Suppressor macrophage (primary cell): ENCODE measurements around the gene CHST7.
"Not testable (repeated sequence)": the region's sequence is repeated elsewhere in the genome, so short reads cannot be mapped to it uniquely, and the experiment has no call there.

Source experiments
- DNase-seq, 4 experiments: peaks; one replicate each; pipeline ENCODE4 v3.0.0-alpha.2; 2020 to 2022
- total RNA-seq, 17 experiments: gene quantifications; one replicate each; lab custom pipeline; 2026; ENCODE audit warnings: mixed read lengths in 6 of 17, inconsistent platforms in 3 of 17; lab: John Stamatoyannopoulos, UW

CHST7 gene, protein sequence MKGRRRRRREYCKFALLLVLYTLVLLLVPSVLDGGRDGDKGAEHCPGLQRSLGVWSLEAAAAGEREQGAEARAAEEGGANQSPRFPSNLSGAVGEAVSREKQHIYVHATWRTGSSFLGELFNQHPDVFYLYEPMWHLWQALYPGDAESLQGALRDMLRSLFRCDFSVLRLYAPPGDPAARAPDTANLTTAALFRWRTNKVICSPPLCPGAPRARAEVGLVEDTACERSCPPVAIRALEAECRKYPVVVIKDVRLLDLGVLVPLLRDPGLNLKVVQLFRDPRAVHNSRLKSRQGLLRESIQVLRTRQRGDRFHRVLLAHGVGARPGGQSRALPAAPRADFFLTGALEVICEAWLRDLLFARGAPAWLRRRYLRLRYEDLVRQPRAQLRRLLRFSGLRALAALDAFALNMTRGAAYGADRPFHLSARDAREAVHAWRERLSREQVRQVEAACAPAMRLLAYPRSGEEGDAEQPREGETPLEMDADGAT
- total RNA-seq: 22.4 to 111 (median 42.3) reads per million in 17 experiments

DNA sequence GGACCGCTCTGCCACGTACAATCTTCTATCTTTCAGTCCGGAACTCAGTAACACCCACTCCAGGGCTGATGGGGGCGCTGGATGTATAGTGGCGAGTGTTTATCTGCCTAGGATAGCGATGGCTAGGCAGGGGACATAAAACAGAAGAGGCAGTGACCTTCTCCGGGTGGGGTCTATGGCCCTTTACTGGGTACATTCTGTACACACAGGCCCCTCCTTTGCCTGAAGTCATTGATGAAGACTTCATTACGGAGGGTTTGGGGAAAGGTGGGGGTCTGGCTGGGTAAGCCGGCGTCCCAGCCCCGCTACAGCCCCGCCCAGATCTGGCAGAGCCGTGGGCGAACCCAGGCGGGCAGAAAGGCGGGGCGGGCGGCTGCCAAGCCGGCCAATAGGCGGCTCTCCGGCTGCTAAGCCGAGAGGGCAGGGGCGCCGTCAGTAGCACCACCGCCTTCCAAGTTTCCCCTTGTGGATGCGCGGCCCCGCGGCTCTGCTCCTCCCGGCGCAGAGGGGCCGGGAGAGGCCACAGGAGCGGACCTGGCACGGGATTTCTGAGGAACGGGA is at the start of gene CHST7:
CHST7 (plus strand) TSS at position 435 of the 561 bp plus-strand sequence. CDS start 167 bp downstream, outside the sequence.
- peak; percentile 69 to 88 (median 80) for DNase-seq

DNA sequence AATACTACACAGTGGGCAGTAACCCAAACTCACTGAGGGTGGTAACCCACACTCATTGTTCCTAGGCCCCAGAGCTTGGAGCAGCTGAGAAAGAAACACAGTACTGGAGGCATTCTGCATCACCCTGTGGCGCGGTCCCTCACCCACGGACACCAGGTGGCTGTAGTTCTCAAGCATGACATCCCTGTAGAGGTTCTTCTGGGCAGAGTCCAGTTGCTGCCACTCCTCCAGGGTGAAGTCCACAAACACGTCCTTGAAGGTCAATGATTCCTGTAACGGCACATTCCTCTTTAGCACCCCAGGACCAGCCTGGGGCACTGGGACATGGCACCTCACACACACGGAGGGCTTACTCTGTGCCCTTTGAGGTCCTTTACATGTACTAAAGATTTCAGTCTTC is 44.9 kb upstream of the CHST7 start:
- DNase-seq: not testable (repeated sequence)

DNA sequence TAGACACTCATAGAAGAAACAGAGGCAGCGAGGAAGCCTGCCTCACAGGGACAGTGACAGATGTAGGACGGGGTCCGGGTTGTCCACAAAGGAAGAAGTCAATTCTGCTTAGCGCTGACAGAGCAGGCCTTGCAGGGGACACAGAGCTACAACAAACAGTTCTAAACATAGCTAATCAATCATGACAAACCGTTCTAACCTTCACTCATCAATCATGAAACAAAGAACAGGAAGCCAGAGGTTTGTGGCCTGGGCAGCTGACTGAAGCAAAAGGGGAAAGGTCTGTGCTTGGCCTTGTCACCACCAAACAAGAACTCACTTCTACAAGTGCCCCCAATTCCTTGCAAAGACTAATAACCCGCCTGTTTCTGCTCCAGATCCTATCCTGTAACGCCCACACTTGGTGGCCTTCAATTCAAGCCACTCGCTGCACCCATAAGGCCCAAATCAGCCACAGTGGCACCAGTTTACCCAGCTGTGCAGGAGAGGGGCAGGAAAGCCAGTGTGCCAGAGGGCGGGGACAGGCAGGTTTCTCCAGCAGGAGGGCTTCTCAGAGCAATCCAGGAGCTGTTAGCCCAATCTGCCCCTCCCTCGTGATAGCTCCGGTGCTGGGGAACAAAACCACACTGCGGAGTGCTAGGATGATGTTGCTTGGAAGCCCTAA is 43.7 kb upstream of the CHST7 start:
- not testable (repeated sequence) for DNase-seq

DNA sequence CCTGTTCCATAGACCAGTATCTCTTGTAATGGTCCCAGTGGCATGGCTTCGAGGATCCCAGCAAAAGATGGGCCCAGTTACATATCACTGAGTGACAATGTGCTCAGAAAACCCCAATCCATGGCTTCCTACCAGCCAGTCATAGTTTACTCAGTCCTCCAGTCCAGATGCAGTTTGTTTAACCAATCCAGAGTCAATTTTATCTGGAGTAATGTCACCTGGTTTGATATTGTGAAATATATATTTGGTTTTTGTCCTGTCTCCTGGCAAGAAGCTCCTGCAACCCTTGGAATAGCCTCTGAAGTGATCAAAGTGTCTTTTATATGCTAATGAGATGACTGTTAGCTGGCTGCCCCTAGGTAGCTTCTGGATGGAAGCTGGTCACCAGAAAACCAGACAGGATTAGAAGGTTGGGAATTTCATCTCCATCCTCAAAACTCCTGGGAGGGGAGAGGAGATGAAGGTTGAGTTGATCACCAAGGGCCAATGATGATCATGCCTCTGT is 43.1 kb upstream of the CHST7 start:
- not testable (repeated sequence) for DNase-seq

DNA sequence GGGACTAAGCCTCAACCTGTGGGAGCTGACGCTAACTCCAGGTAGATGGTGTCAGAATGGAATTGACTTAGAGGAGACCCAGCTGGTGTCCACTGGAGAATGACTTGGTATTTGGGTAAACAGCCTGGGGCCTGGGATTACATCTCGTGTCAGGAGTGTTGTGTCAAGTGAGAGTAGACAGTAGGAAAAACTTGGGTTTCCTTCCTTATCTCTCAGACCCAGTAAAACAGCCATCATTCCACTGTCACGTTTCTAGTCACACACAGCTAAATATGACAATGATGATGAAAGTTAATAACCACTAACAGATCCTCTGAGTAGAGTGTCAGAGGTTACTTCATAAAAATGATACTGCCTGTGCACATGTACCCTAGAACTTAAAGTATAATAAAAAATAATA is 42.1 kb upstream of the CHST7 start:
- DNase-seq: no peak

DNA sequence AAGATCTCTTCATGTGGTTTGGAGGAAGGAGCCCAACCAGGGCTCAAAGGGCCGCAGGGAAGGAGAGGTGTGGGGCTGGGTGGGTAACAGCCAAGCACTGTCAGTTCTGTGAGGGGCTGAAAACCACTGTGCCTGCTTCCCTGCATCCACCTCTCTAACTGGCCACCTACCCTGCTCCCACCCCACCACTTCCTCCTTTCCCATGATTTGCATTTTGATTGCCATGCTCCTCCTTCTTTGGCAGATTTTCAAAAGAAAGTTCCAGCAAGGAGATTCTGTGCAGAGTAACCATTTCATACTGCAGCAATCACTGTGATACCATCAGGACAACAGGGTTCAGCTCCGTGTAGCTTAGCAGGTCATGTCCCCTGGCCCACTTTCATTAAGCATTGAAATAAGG is 30.1 kb upstream of the CHST7 start:
- DNase-seq: peak in 3 of 4 experiments; percentile 8 to 22 (median 17)

DNA sequence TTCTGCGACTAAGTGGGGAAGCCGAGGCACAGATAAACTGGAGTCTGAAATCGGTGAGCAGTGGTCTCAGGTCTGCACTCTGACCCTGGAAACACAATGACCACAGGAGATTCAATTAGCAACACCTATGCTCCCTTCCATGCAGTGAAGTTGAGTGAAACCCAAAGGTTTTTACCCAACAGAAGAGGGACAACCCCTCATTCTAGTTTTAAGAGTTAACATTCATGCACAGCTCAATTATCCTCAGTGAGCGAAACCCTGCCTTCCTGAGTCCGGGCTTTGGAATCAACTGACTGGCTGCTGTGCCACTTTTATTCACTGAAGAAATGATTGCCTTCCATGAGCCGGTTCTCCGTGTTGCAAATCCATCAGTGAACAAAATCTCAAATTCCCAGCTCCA is 29.0 kb upstream of the CHST7 start:
- DNase-seq: not testable (repeated sequence)

DNA sequence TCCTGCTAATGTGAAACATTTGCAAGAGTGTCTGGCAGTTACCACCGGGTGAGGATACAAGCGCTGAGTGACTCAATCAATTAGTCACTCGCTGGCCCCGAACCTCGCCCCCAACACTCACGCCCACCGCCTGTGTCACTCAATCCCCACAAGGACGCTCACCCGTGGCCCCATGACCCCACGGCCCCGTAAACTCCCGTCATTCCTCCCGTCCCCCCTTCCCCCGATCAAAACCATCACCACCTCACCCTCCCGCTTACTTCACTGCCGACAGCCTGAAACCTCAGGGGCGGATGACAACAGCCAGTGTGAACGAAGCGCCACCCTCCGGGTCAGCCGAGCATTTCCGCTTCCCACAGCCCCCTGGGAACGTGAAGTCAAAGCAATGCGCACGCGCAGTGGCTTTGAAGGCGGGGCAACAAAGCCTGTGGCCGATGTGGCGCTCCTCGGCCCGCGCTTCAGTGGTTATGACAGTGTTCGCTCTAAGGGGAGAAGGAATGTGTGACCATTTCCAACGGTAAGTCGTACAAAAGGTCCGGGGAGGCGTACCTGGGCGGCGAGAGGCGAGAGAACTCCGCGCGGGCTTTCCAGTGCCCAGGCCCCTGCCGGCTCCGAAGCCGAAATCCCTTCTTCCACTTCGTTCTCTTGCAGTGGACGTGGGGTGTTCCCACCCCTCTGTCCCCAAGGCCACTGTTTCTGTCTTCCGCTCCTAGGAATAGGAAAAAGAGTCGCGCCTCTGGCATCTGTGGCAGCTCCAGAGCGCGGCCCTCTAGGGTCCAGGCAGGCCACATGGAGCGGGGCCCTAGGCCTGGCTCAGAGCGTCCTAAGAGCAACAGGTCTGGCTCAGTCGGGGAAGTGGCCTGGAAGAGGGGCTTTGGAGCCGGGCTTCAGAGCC is 28.2 kb upstream of the CHST7 start, which contains the start of gene ZNF674:
ZNF674 (minus strand) TSS at position 311 of the 895 bp plus-strand sequence. CDS start 3,334 bp downstream, outside the sequence.
- DNase-seq: peak; percentile 94 to 97 (median 96)

DNA sequence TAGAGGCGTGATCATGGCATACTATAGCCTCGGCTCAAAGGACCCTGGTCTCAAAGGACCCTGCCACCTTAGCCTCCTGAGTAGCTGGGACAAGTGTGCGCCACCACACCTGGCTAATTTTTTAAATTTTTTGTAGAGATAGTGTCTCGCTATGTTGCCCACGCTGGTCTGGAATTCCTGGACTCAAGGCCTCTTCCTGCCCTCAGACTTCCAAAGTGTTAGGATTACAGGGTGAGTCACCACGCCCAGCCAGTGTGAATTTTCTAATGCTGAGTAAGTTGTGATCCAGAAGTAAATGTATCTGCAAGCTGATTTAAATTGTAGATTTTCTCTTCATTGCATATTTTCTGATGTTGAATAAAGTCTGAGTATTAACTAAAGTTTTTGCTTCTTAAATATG is 25.7 kb upstream of the CHST7 start:
- DNase-seq: no peak

DNA sequence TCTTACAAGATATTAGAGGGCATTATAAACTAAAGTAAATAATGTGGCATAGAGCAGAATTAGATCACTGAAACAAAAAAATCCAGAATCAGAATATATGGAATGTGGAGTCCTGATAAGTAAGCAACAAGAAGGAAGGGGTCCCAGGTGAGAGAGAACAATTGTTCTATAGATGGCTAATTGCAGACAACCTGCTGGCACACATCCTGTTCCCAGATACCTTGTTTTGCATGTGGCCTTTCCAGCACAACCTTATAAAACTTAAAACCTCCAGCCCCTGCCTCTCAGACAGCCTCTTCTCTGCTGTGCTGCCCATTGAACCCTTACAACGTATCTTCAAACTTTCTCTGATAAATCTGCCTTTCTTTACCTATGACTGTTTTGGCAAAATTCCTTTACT is 23.7 kb upstream of the CHST7 start:
- no peak for DNase-seq

DNA sequence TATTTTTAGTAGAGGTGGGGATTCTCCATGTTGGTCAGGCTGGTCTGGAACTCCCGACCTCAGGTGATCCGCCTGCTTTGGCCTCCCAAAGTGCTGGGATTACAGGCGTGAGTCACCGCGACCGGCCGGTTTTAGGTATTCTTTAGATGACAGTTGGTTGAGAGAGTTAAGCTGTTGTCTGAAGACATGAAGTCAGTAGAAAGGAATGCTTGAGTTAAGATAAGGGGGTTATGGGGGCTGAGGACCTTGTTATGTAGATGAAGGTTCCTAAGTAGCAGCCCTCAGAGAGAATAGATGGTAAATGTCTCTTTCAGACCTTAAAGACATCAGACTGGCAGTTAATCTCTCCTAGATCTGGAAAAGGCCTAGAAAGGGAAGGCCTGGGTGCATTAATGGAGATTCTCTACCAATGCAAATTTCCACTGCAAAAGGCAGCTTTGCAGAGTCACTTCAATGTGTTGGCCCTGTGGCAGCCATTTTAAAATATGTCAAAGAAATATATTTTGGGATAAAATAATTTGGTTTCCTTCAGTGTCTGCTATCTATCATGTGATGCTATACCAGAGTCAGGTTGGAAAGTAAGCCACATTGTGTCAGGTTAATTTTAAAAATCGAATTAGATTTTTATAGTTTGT is 22.0 kb upstream of the CHST7 start:
- DNase-seq: no peak

DNA sequence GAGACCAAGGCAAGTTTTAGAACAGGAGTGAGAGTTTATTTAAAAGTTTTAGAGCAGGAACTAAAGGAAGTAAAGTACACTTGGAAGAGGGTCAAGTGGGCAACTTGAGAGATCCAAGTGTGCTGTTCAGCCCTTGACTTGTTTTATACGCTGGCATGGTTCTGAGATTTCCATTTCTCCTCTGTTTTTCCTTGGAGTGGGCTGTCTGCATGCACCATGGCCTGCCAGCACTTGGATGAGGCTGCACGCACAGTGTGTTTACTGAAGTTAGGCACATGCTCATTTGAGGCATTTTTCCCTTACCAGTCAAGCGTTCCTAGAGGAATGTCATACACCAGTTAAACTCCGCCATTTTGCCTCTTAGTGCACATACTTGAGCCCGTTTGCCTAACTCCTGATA is 19.6 kb upstream of the CHST7 start:
- DNase-seq: no peak

DNA sequence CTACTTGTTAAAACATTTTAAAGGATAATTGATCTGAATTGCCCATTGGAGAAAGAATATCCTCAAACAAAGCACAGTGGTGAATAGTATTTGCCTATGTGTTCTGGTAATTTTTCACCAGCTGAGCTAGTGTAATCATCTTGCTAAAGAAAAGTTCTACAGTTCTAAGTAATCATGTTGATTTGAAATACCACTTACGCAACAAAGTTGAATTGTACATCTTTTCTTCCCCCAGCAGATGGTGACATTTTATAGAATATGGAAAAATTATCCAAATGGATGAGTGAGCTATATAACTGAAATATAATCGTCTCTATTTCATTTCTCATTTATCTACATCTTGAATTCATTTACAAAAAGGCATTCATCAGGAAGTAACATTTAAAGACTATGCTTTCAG is 18.6 kb upstream of the CHST7 start:
- DNase-seq: peak in 3 of 4 experiments; percentile 6 to 69 (median 62)

DNA sequence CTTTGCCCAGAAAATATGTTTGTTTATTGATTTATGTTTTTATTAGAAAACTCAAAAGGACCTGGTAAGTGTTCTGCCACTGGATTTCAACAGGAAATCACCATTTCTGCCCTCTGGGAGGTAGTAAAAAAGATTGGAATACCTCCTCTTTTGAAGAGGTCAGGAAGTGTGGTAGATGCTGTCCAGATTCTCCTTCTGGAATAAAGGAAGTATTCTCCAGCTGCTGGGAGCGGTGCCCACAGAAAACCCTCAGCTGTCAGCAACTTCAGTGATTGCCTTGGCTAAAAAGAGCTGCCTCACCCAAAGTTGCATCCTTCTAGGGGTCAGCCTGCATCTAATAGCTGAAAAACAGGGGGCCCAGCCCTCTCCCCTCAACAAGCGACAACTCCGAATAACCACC is 14.5 kb upstream of the CHST7 start:
- no peak for DNase-seq

DNA sequence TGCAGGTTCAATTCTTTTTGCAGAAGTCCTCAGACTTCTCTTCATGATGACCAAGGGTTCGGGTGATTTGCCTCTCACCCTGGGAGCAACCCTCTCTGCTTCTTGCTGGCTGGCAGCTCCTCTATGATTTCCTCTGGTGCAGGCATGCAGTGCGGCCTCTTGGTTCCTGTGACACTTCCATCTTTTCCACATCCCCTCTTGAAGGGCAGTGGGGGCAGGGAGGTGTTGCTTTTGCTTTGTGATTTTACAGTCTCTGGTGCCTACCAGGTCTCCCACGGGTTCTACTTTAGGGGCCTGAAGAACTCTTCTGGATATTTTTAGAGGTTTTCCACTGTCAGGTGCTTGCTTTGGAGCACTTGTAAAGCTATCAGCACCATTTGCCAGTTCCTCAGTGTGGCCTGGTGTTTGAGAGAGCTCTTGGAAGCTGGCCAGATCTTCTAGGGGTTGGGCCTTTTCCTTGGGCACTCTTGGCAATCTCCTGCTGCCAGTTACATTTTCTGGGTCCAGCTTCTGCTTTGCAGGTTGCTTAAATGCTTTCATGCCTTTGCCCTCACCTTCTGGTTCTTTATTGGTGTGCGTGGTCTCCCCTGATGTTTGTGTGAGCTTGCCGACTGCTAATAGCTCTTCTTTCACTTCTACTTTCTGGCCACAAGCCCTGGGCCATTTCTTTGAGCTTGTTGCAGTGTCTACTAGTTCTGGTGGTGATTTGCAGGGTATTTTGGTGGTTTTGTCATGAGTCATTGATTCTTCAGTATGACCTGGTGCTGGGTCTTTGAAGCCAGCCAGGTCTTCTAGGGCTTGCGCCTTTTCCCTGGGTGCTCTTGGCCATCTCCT is 11.5 kb upstream of the CHST7 start:
- DNase-seq: peak; percentile 36 to 54 (median 47)

DNA sequence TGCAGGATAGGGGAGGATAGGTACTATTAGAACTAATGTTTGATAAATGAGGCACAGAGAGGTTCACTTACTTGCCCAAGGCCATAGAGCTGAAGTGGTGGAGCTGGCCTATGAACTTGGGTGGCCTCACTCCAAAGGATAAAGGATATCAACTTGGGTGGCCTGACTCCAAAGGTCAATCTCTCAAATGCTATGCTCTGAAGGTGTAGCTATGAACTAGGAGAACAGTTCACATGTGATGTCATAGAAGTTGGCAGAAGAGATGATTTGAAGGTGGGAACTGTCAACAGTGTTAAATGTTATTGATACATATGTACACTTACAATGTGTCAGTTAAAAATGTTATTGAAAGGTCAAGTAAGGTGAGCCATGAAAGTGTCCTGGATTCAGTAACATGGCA is 6.2 kb upstream of the CHST7 start:
- no peak for DNase-seq

DNA sequence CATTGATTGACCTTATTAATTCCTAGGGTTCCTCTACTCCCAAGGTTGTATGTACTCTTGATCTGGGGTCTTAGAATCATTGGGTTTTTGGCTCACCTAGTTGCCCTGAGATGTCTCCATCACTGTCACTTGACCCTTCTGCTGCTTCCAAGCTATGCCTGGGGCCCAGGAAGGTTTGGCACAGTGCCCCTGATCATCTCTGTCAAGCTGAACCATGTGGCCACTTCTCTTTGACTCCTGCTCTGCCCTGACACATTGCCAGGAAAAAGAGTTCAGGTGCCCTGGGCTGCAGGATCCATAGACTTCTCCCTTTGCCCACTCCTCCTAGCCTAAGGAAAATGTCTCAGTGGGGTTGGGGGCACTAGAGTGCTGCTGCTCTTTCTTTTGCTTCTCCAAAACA is 3.9 kb upstream of the CHST7 start:
- no peak for DNase-seq

DNA sequence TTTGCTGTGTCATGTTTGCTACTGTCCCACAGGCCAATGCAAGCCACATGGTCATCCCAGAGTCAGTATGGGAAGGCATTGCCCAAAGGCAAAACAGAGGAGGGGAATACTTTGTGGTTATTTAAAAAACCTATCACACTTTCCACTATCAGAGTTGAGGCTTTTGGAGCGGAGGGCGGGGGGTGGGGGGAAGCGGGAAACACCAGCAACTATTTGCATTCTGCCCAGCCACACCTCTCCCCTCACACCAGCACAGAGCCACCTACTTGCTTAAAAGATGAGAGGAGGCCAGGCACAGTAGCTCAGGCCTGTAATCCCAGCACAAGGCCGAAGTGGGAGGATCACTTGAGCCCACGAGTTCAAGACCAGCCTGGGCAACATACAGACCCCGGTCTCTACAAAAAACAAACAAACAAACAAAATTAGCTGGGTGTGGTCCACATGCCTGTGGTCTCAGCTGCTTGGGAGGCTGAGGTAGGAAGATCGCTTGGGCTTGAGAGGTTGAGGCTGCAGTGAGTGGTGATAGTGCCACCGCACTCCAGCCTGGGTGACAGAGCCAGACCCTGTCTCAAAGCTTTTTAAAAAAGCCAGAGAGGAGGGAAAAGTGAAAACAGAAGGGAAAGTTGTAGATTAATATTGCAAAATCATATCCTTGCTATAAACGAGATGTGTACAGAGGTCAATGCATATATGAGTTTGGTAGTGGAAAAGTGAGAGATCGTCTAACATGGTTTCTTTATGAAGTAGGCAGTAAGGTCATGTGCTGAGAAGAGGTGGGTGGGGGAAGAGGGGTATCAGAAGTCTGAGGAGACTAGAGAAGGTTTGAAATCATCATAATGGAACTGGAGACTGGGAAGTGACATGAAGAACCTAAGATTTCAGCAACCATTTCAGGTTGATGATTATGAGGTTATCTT is 1.9 kb upstream of the CHST7 start:
- peak in 1 of 4 experiments; percentile 15 for DNase-seq

DNA sequence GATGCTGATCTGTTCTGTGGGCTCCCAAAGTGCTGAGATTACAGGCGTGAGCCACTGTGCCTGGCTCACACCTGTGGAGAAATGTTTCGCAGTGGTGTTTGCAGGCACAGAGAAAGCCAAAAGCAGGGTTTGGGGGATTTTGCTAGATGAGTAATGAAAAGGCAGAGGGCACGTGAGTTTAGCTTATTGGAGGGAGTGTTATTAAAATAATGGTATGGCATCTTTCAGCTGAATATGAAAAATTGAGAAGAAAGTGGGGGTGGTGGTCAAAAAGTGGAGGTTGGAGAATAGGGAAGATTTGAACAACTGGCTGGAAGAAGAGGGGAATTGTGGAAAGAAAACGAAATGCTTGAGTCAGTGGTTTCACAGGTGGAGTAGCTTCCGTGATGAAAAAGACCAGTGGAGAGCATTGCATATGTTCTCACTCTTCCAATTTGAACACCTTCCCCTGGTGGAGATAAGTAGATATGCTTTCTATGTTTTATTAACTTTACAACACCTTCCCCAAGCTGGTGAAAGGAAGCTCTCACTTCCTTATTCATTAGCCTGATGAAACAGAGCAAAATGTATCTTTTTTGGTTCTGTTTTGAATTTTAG is 1.1 kb upstream of the CHST7 start:
- peak in 3 of 4 experiments; percentile 7 to 51 (median 41) for DNase-seq
